Kidney (tissue), 14 donors: ENCODE data around the gene AGBL4. TPM values are rescaled to one million over a fixed set of nuclear protein-coding genes. Genes with fewer than 3 reads are reported as not detected.

Source experiments
- DNase-seq, 5 donors: peaks; one replicate each; pipeline ENCODE4 v3.0.0-alpha.2; 2013 to 2020
- FAIRE-seq: peaks from 2 replicates; lab custom pipeline; 2012; peaks lifted over from hg19 to GRCh38; lab: Jason Lieb, UNC
- H3K27ac ChIP-seq, 2 donors: one replicate each; pipeline ENCODE4 v1.7.0; 2013; ENCODE audit warnings: low read depth in 2 of 2, low read length in 2 of 2, inconsistent platforms in 1 of 2
- H3K27me3 ChIP-seq: one replicate; pipeline ENCODE4 v1.7.1; 2013; ENCODE audit warnings: low read length, inconsistent platforms; ENCODE audit not compliant: control insufficient read depth, insufficient read depth
- H3K36me3 ChIP-seq, 3 donors: one replicate each; pipeline versions ENCODE4 v1.7.0 to v1.7.1; 2013; ENCODE audit warnings: low read length in 3 of 3, control low read depth in 1 of 3, inconsistent platforms in 1 of 3; ENCODE audit not compliant: insufficient read depth in 3 of 3, control insufficient read depth in 2 of 3
- H3K4me1 ChIP-seq, 3 donors: one replicate each; pipeline versions ENCODE4 v1.7.0 to v1.7.1; 2013; ENCODE audit warnings: low read length in 3 of 3, inconsistent platforms in 1 of 3, low read depth in 1 of 3; ENCODE audit not compliant: control insufficient read depth in 2 of 3, insufficient read depth in 2 of 3
- H3K4me3 ChIP-seq, 3 donors: one replicate each; pipeline versions ENCODE4 v1.7.0 to v1.8.1; 2013; ENCODE audit warnings: low read length in 3 of 3, control low read depth in 1 of 3, inconsistent platforms in 1 of 3
- H3K9ac ChIP-seq, 3 donors: one replicate each; pipeline versions ENCODE4 v1.7.0 to v1.7.1; 2013; ENCODE audit warnings: low read length in 3 of 3, control low read depth in 1 of 3, inconsistent platforms in 1 of 3
- H3K9me3 ChIP-seq, 3 donors: one replicate each; pipeline versions ENCODE4 v1.7.0 to v1.7.1; 2013; ENCODE audit warnings: low read length in 3 of 3, control low read depth in 1 of 3, inconsistent platforms in 1 of 3; ENCODE audit not compliant: control insufficient read depth in 2 of 3, insufficient read depth in 1 of 3
- CTCF ChIP-seq: IDR thresholded peaks from 3 replicates; pipeline ENCODE4 v1.5.1; 2012; ENCODE audit warnings: mild to moderate bottlenecking, moderate library complexity, borderline replicate concordance; ENCODE audit not compliant: insufficient read depth; ENCODE audit errors: extremely low read depth
- intact Hi-C: fragments of 100-400 bp; cut with DNase I; formaldehyde crosslinking; loops from one replicate; pipeline ENCODE4 v1.11.1; 2022
- polyA plus RNA-seq: library from polyadenylated mRNA; stranded (reverse); fragments of 350-450 nt; fragmentation: Illumina TruSeq; extraction: RNeasy Lipid Tissue Mini Kit (QIAGEN cat#74804); gene quantifications from one replicate; pipeline ENCODE4 v1.2.3, GENCODE V29; 2014; ENCODE audit warnings: low read depth, low replicate concordance; ENCODE audit not compliant: insufficient read depth
- total RNA-seq: library from RNA; stranded (reverse); fragmentation: NEBNext Ultra II Directional; extraction: Animal tissue kit (Norgen Biotek cat#: 25700); gene quantifications from one replicate; pipeline ENCODE4 v1.2.1, GENCODE V29; 2021
- donor health status: control.
- donor health status: control.
- donor health status: control.
- donor health status: control.
- donor health status: control.
- donor health status: DM: yes; HTN: yes; CAD: no.
- donor health status: Normal renal cell carcinoma (clear cell type).

The AGBL4 gene
- total and polyA plus RNA-seq, 2 donors from 2014 or later: 1.5 to 2.7 TPM

GRCh38 chr1:48906729-48907128 lies 1117.0 kb downstream of the AGBL4 start:
- Histone ChIP-seq H3K27me3 (no peaks in the 10 kb centered on the region), H3K36me3 (no peaks in the 10 kb centered on the region), H3K4me1 (no peaks in the 10 kb centered on the region), H3K9ac (no peak overlapping the region), H3K9me3 (no peaks in the 10 kb centered on the region), H3K27ac (no peak overlapping the region), H3K4me3 (no peak overlapping the region)
- intact Hi-C loops: no loop called here
- no peak for DNase-seq
- TF ChIP-seq CTCF: no peak
- FAIRE-seq: no peak

DNA sequence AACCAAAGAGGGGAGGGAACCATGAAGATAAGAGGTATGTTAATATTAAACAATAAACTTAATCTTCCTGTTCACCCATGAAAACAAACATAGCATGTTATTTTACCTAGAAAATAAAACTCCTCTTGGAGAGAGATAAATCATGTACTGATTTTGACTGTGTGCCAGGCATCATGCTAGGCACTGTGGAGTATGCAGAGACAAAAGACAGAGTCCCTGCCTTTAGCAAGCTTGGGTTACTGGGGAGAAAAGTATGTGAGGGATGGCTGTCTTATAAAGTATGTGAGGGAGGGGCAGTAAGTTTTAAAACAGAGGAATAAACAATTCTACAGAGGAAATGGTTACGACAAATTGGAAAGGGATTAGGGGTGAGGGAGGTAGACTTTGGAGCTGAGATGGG lies 1117.6 kb downstream of the AGBL4 start:
- TF ChIP-seq CTCF: no peak
- no peaks in the 10 kb centered on the region for H3K36me3 ChIP-seq
- H3K4me3 ChIP-seq: no peak overlapping the region
- no peak for FAIRE-seq
- H3K9me3 ChIP-seq: no peaks in the 10 kb centered on the region
- no peak overlapping the region for H3K9ac ChIP-seq
- intact Hi-C loops: no loop called here
- no peaks in the 10 kb centered on the region for H3K4me1 ChIP-seq
- H3K27me3 ChIP-seq: no peaks in the 10 kb centered on the region
- DNase-seq: no peak
- no peak overlapping the region for H3K27ac ChIP-seq

DNA sequence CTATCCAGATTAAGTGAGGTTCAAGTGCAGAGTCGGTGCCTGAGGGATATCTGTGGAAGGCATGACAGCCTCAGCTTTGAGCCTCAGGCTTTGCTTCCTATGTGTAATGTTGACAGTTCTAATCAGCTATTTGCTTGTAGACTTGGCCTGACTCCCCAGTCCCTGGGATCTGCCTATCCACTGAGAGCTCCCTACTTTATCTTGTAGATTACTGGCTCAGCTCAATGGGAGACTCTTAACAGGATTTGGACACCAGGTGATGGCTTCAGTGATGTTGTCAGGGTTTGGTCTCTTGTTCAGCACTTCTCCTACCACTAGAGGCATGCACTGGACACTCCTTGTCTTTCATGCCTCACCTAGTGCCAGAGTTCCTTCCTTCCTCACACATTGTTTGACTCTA lies 1120.5 kb downstream of the AGBL4 start:
- no peak for TF ChIP-seq CTCF
- FAIRE-seq (no peak), DNase-seq (no peak)
- Histone ChIP-seq H3K36me3 (no peaks in the 10 kb centered on the region), H3K27me3 (no peaks in the 10 kb centered on the region), H3K27ac (no peak overlapping the region), H3K4me1 (no peaks in the 10 kb centered on the region), H3K4me3 (no peak overlapping the region), H3K9me3 (no peaks in the 10 kb centered on the region), H3K9ac (no peak overlapping the region)
- intact Hi-C loops: no loop called here

DNA sequence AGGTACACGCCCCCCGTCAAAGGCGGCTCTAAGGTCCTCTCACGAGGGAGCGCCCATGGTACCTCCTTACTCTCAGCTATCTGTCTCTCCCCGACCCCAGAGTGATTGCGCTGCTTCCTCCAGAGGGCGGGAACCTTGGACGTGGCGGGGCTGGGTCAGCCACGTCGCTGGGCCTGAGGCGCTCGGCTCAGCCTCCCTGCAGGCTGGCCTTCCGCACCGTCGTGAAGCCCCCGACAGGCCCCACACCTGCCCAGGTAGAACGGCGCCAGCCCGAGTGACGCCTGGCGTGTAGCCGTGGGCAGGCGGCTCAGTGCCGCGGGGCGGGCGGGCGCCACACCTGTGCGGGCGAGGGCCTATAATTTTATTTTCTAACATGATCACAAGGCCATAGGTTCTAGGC lies 1124.9 kb downstream of the AGBL4 start:
- H3K36me3 ChIP-seq: no peaks in the 10 kb centered on the region
- no peak for TF ChIP-seq CTCF
- H3K4me1 ChIP-seq: no peaks in the 10 kb centered on the region
- H3K9ac ChIP-seq: no peak overlapping the region
- DNase-seq: no peak
- no peak overlapping the region for H3K27ac ChIP-seq
- no peak for FAIRE-seq
- no peaks in the 10 kb centered on the region for H3K9me3 ChIP-seq
- H3K27me3 ChIP-seq: no peaks in the 10 kb centered on the region
- intact Hi-C loops: no loop called here
- no peak overlapping the region for H3K4me3 ChIP-seq
